A673 (cell line): ENCODE results near the gene SEMA5B. TPM values are rescaled to one million over a fixed set of nuclear protein-coding genes. Genes with fewer than 3 reads are reported as not detected.

Experiments
- BruUV-seq: library from RNA; stranded (reverse); fragments of 400-500 nt; replicated peaks from 2 replicates; lab custom pipeline; 2021; lab: Mats Ljungman, UMichigan
- CTCF ChIA-PET: fragments of 300-600 bp; sonication (Branson Sonifier 250); formaldehyde crosslinking; loops from one replicate; lab custom pipeline; 2022; ENCODE audit warnings: antibody characterized with exemption; lab: Charles Lee
- POLR2A ChIA-PET: fragments of 300-600 bp; sonication (Branson Sonifier 250); formaldehyde crosslinking; loops from one replicate; lab custom pipeline; 2022; ENCODE audit warnings: antibody characterized with exemption; ENCODE audit not compliant: low non-redundant PET; lab: Charles Lee
- DNase-seq: peaks from one replicate; pipeline ENCODE4 v3.0.0-alpha.2; 2015; ENCODE audit warnings: low spot score
- H3K27ac ChIP-seq: fragments of 200-600 bp; sonication (generic); 2 replicates; pipeline ENCODE4 v1.5.1; 2016; ENCODE audit warnings: mixed run types, low read depth, mild to moderate bottlenecking, mixed read lengths, antibody characterized with exemption, low read length; ENCODE audit not compliant: poor library complexity, severe bottlenecking
- H3K27me3 ChIP-seq: fragments of 200-600 bp; sonication (generic); replicated peaks from 2 replicates; pipeline ENCODE4 v1.6.1; 2017; ENCODE audit warnings: mixed run types, low read depth, mild to moderate bottlenecking, mixed read lengths, antibody characterized with exemption, low read length; ENCODE audit not compliant: insufficient read depth, poor library complexity
- H3K36me3 ChIP-seq: fragments of 200-600 bp; sonication (generic); 2 replicates; pipeline ENCODE4 v1.6.1; 2016; ENCODE audit warnings: mixed run types, mild to moderate bottlenecking, mixed read lengths, antibody characterized with exemption, low read length; ENCODE audit not compliant: insufficient read depth, poor library complexity, severe bottlenecking
- H3K4me1 ChIP-seq: fragments of 200-600 bp; sonication (generic); 2 replicates; pipeline ENCODE4 v1.6.1; 2017; ENCODE audit warnings: mixed run types, mild to moderate bottlenecking, mixed read lengths, antibody characterized with exemption, low read length; ENCODE audit not compliant: insufficient read depth, poor library complexity, severe bottlenecking
- H3K4me3 ChIP-seq: fragments of 200-600 bp; sonication (generic); 2 replicates; pipeline ENCODE4 v1.5.1; 2016; ENCODE audit warnings: low read depth, mixed run types, mild to moderate bottlenecking, mixed read lengths, low read length; ENCODE audit not compliant: poor library complexity, severe bottlenecking
- H3K9me3 ChIP-seq: fragments of 200-600 bp; sonication (generic); 2 replicates; pipeline ENCODE4 v1.6.1; 2016; ENCODE audit warnings: mixed run types, low read depth, mild to moderate bottlenecking, mixed read lengths, antibody characterized with exemption, low read length; ENCODE audit not compliant: poor library complexity, severe bottlenecking
- EZH2 ChIP-seq: fragments of 200-600 bp; sonication (generic); IDR thresholded peaks from 2 replicates; pipeline ENCODE4 v1.6.1; 2017; ENCODE audit warnings: borderline replicate concordance, low read depth, mild to moderate bottlenecking, mixed read lengths, antibody characterized with exemption, low read length; ENCODE audit not compliant: poor library complexity, severe bottlenecking
- intact Hi-C: fragments of 100-400 bp; cut with micrococcal nuclease; formaldehyde crosslinking; loops from one replicate; pipeline ENCODE4 v1.10.0; 2022; ENCODE audit not compliant: unreplicated experiment
- total RNA-seq: library from RNA; stranded (reverse); gene quantifications from 2 replicates; pipeline ENCODE4 v1.2.3, GENCODE V29; 2021
- TF ChIP-seq, protein P1 (sequence below): fragments of 300-800, 200-600 bp; sonication (generic); conservative IDR thresholded peaks from 2 replicates; pipeline ENCODE4 v1.5.1; 2017; ENCODE audit warnings: low read depth, mild to moderate bottlenecking, antibody characterized with exemption, low read length, moderate library complexity, mixed read lengths

The SEMA5B gene
- total RNA-seq, 1 experiment from 2014 or later, result 7.6 TPM

DNA sequence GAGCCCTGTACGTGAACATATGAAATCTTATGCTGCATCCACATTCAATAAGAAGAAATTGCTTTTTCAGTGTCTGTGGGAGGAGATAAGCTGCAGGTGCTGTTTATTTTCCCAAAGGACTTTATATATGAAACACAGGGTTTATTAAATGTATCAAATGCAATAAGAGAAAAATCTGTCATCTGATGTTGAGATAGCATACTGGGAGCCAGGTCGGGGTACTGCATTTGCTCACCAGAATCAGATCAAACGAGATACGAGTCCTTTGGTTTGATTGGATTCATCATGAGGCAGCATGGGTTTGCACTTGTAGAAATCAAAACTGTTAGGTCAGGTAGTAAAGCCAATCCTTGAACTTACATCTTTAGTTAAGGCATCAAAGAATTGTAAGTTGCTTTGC is 141.3 kb downstream of the SEMA5B start:
- Histone ChIP-seq H3K9me3 (no peaks in the 10 kb centered on the region), H3K27ac (no peak overlapping the region), H3K4me1 (no peaks in the 10 kb centered on the region), H3K36me3 (no peaks in the 10 kb centered on the region), H3K4me3 (no peak overlapping the region), H3K27me3 (no peaks in the 10 kb centered on the region)
- DNase-seq, result no peak
- ChIA-PET POLR2A (no interaction called here), CTCF (no interaction called here)
- TF ChIP-seq EZH2, result no peak
- TF ChIP-seq, protein P1, sequence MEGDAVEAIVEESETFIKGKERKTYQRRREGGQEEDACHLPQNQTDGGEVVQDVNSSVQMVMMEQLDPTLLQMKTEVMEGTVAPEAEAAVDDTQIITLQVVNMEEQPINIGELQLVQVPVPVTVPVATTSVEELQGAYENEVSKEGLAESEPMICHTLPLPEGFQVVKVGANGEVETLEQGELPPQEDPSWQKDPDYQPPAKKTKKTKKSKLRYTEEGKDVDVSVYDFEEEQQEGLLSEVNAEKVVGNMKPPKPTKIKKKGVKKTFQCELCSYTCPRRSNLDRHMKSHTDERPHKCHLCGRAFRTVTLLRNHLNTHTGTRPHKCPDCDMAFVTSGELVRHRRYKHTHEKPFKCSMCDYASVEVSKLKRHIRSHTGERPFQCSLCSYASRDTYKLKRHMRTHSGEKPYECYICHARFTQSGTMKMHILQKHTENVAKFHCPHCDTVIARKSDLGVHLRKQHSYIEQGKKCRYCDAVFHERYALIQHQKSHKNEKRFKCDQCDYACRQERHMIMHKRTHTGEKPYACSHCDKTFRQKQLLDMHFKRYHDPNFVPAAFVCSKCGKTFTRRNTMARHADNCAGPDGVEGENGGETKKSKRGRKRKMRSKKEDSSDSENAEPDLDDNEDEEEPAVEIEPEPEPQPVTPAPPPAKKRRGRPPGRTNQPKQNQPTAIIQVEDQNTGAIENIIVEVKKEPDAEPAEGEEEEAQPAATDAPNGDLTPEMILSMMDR, result no peak
- intact Hi-C loops, result no loop called here
- BruUV-seq, result no TSS peak

DNA sequence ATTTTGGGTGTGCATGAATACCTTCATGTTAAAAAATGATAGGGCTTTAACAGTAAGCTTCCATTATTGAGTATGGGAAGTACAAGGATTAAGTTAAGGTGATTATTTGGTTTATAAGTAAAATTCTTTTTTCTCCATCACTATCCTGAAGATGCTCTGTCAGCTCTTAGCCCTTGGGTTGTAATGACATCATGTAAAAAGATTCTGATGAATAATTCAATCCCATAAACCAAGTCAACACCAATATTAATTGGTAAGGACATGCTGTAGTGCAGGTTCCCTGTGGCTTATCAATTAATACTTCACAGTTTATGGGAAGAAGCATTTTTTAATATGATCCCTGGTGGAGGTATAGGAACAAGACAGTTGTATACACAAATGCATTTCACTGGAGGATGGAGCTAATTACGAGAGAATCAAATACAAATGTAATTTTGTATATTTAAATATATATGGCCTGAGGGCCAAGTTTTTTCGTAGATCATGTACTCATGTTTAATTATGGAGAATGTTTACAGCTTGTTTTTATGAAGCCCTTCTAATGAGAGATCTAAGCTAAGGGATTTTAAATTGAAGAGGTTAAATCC is 145.1 kb downstream of the SEMA5B start:
- H3K9me3 ChIP-seq, result no peaks in the 10 kb centered on the region
- no peaks in the 10 kb centered on the region for H3K27me3 ChIP-seq
- TF ChIP-seq EZH2, result no peak
- TF ChIP-seq, protein P1, result no peak
- no peak overlapping the region for H3K27ac ChIP-seq
- intact Hi-C loops, result no loop called here
- no peaks in the 10 kb centered on the region for H3K4me1 ChIP-seq
- no peak overlapping the region for H3K4me3 ChIP-seq
- no peak for DNase-seq
- no TSS peak for BruUV-seq
- ChIA-PET CTCF (no interaction called here), POLR2A (no interaction called here)
- no peaks in the 10 kb centered on the region for H3K36me3 ChIP-seq

DNA sequence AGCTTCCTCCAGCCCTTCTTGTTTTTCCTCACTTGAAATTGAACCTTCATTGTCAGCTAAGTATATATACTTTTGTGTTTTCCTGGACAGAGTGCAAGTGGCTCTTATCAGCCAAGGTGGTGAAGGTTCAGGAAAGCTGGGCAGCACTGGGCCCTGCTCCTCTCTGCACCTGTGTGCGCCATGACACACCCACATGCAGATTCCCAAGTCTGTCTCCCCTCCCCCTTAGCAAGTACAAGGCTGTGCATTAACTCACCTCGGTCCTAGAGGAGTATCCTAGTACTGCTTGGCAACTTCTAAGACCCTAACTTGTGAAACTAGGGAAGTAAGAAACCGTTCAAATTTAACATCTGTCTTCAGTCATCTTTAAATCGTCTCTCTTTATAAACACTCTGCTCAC is 146.9 kb downstream of the SEMA5B start:
- DNase-seq, result no peak
- no peak overlapping the region for H3K4me3 ChIP-seq
- H3K9me3 ChIP-seq, result no peaks in the 10 kb centered on the region
- H3K4me1 ChIP-seq, result no peaks in the 10 kb centered on the region
- no TSS peak for BruUV-seq
- CTCF ChIA-PET, result no interaction called here
- TF ChIP-seq EZH2, result no peak
- TF ChIP-seq, protein P1, result no peak
- no peak overlapping the region for H3K27ac ChIP-seq
- intact Hi-C loops, result no loop called here
- H3K36me3 ChIP-seq, result no peaks in the 10 kb centered on the region
- H3K27me3 ChIP-seq, result no peaks in the 10 kb centered on the region
- POLR2A ChIA-PET, result no interaction called here
